NB4 (cell line): ENCODE measurements around the gene KSR2.
"Not testable (repeated sequence)": the region's sequence is repeated elsewhere in the genome, so short reads cannot be mapped to it uniquely, and the experiment has no call there.

Experiments used
- DNase-seq: peaks from one replicate; pipeline ENCODE4 v3.0.0; 2010; ENCODE audit warnings: low read depth
- H3K4me3 ChIP-seq: one replicate; pipeline ENCODE4 v1.5.1; 2011; ENCODE audit warnings: mild to moderate bottlenecking, low read depth, low read length, moderate library complexity
- MAX ChIP-seq: IDR thresholded peaks from 2 replicates; pipeline ENCODE4 v1.6.1; 2011; ENCODE audit warnings: low read depth, low read length
- MYC ChIP-seq: IDR thresholded peaks from 2 replicates; pipeline ENCODE4 v1.6.1; 2011; ENCODE audit warnings: low read depth, low read length
- POLR2A ChIP-seq: IDR thresholded peaks from 2 replicates; pipeline ENCODE4 v1.6.1; 2011; ENCODE audit warnings: mild to moderate bottlenecking; ENCODE audit not compliant: insufficient read length; ENCODE audit errors: extremely low read depth
- TF ChIP-seq, protein P1 (sequence below): IDR thresholded peaks from one replicate; pipeline ENCODE4 v1.5.1; 2012; ENCODE audit warnings: low read depth, low read length

Gene KSR2

DNA sequence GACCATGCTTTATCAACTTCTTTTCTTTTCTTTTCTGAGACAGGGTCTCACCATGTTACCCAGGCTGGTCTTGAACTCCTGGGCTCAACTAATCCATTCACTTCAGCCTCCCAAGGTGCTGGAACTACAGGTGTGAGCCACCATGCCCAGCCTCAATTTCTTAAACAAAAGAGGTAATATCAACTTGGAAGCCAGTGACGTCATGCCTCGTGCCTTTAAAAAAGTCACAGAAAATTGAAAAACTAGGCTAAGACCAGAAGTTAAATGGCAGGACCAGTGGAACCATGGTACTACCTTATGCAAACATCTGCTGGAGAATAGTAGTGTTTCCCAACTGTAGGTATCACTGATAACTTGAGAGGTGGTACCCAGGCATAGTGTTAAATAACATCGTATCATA, 103.3 kb downstream of the KSR2 start:
- TF ChIP-seq MAX = no peak
- TF ChIP-seq POLR2A = no peak
- no peak for TF ChIP-seq MYC
- TF ChIP-seq, protein P1, sequence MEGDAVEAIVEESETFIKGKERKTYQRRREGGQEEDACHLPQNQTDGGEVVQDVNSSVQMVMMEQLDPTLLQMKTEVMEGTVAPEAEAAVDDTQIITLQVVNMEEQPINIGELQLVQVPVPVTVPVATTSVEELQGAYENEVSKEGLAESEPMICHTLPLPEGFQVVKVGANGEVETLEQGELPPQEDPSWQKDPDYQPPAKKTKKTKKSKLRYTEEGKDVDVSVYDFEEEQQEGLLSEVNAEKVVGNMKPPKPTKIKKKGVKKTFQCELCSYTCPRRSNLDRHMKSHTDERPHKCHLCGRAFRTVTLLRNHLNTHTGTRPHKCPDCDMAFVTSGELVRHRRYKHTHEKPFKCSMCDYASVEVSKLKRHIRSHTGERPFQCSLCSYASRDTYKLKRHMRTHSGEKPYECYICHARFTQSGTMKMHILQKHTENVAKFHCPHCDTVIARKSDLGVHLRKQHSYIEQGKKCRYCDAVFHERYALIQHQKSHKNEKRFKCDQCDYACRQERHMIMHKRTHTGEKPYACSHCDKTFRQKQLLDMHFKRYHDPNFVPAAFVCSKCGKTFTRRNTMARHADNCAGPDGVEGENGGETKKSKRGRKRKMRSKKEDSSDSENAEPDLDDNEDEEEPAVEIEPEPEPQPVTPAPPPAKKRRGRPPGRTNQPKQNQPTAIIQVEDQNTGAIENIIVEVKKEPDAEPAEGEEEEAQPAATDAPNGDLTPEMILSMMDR = no peak

DNA sequence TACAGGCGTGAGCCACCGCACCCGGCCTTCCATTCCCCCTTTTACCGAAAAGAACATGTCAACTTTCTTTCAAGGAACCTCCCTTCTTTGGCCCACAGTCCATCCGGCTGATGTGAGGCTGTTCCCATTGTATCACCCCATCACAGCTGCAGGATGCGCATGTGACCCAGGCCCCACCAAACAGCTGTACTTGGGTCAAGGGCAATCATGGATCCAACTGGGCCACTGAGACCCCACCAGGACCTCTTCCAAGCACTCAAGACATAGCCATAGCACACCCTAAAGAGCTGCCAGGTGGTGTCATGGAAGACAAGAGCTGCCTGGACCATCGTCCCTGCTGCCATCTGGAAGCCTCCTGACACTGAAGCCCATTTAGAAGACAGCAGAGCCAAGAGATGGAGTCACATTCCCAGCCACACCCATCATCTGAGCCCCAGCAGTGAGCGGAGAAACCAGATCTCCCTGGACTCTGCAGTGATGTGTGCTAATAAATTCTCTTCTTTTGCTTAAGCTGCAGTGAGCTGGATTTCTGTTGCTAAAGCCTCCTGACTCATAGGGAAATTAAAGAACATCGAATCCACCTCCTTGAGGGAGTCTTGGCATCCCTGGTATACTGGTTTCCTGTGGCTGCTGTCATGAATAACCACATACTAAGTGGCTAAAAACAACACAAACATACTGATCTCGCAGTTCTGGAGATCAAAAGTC, 105.6 kb downstream of the KSR2 start:
- H3K4me3 ChIP-seq = no peak overlapping the region
- no peak for DNase-seq
- TF ChIP-seq POLR2A (no peak), MAX (no peak)

More for the DNA sequence above, 103.3 kb downstream of the KSR2 start:
- no peak for DNase-seq
- H3K4me3 ChIP-seq = no peak overlapping the region

DNA sequence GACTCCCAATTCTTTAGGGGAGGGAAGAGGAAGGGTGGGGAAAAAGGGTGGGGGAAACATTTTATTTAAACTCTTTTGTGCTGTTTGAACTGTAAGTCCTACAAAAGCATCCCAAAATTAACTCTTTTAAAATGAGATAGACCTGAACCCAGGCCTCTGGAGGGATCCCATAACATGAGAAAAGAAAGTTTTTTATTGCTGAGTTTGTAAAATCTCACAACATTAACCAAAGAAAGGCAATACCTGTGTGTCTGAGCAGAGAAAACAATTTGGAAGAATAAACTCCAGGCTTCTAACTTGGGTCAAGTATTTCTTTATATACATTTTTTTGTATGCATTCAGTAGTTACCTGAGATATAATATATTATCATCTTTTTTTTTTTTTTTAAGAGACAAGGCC, 107.1 kb downstream of the KSR2 start:
- DNase-seq = no peak
- TF ChIP-seq POLR2A (no peak), MYC (no peak), MAX (no peak)
- TF ChIP-seq, protein P1 = no peak

DNA sequence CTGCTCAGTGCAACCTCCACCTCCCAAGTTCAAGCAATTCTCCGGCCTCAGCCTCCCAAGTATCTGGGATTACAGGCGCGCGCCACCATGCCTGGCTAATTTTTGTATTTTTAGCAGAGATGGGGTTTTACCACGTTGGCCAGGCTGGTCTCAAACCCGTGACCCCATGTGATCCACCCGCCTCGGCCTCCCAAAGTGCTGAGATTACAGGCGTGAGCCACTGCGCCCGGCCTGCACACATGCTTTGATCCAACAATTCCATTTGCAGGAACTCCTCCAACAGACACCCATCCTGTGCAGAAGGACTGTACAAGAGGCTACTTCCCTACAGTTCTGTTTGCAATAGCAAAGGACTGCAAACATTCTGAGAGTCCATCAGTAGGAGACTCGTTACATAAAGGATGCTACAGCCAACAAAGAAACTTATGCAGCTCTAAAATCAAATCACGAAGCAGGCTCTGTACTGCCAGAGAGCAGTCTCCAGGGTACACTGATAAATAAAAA, 108.0 kb downstream of the KSR2 start:
- DNase-seq, H3K4me3 ChIP-seq: not testable (repeated sequence)

More for the DNA sequence above, 107.1 kb downstream of the KSR2 start:
- no peak overlapping the region for H3K4me3 ChIP-seq

DNA sequence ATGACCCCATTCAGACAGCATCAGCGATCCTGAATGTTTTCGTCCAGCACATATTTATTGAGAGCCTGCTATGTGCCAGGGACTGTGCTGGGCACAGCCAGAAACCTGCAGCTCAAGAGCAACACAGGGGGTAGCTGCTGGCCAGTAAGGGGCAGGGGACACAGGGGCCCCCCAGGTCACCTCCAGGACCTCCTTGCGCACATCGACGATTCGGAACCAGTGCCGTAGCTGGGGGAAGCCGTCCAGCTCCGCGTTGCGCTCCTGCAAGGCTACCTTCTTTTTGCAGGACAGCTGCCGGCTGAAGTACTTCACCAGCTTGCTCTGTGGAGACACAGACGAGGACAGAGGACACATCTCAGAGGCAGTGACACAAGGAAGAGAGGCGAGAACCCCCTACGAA, 108.7 kb downstream of the KSR2 start:
- H3K4me3 ChIP-seq = no peak overlapping the region
- TF ChIP-seq MYC (no peak), POLR2A (no peak), MAX (no peak)
- TF ChIP-seq, protein P1 = no peak
- DNase-seq = no peak

GRCh38 chr12:117857632-117858612, 110.9 kb downstream of the KSR2 start:
- DNase-seq = peak; percentile 64
- no peak overlapping the region for H3K4me3 ChIP-seq
- TF ChIP-seq MAX = no peak
- TF ChIP-seq, protein P1 = peak; percentile 77

GRCh38 chr12:117857139-117857538, 111.7 kb downstream of the KSR2 start:
- H3K4me3 ChIP-seq, DNase-seq: not testable (repeated sequence)
